Breast epithelium (tissue), 4 donors: Measurements from ENCODE around the gene MSX2. TPM values are rescaled to one million over a fixed set of nuclear protein-coding genes. Genes with fewer than 3 reads are reported as not detected.

ENCODE experiments used
- DNase-seq, 2 donors: peaks; one replicate each; pipeline ENCODE4 v3.0.0-alpha.2; 2019; ENCODE audit warnings: low spot score in 2 of 2
- H3K27ac ChIP-seq, 2 donors: fragments of 200-600 bp; sonication (generic) in 1 of 2; one replicate each; pipeline ENCODE4 v1.5.1; 2016 to 2019; ENCODE audit warnings: mild to moderate bottlenecking in 1 of 2
- H3K27me3 ChIP-seq, 2 donors: fragments of 200-600 bp; sonication (generic) in 1 of 2; one replicate each; pipeline versions ENCODE4 v1.5.1 to v1.6.0; 2017 to 2019; ENCODE audit warnings: control low read depth in 1 of 2, mild to moderate bottlenecking in 1 of 2
- H3K36me3 ChIP-seq: fragments of 200-600 bp; one replicate; pipeline ENCODE4 v1.5.1; 2019
- H3K4me1 ChIP-seq, 2 donors: fragments of 200-600 bp; sonication (generic); one replicate each; pipeline ENCODE4 v1.5.1; 2016 to 2019; ENCODE audit warnings: control low read depth in 1 of 2
- H3K4me3 ChIP-seq, 3 donors: fragments of 200-600 bp; sonication (generic); 1 replicate in 2 of 3; 2 replicates in 1 of 3; pipeline ENCODE4 v1.5.1; 2016 to 2019; ENCODE audit warnings: mild to moderate bottlenecking in 3 of 3, moderate library complexity in 2 of 3
- H3K9me3 ChIP-seq, 2 donors: fragments of 200-600 bp; sonication (generic) in 1 of 2; one replicate each; pipeline ENCODE4 v1.5.1; 2016 to 2019; ENCODE audit warnings: control low read depth in 1 of 2
- CTCF ChIP-seq, 3 donors: fragments of 450-650 bp; IDR thresholded peaks; one replicate each; pipeline ENCODE4 v1.5.1; 2016 to 2017; ENCODE audit warnings: antibody characterized with exemption in 3 of 3, mild to moderate bottlenecking in 3 of 3, moderate library complexity in 3 of 3
- POLR2A ChIP-seq: fragments of 450-650 bp; IDR thresholded peaks from one replicate; pipeline ENCODE4 v1.6.1; 2016; ENCODE audit warnings: antibody characterized with exemption, mild to moderate bottlenecking, moderate library complexity
- POLR2AphosphoS5 ChIP-seq, 3 donors: sonication (generic); formaldehyde crosslinking; IDR thresholded peaks; one replicate each; pipeline ENCODE4 v1.6.1; 2017; ENCODE audit warnings: antibody characterized with exemption in 3 of 3
- intact Hi-C: fragments of 100-400 bp; cut with DNase I; formaldehyde crosslinking; loops from one replicate; pipeline ENCODE4 v1.15.1; 2023; ENCODE audit warnings: low total_unique reads
- total RNA-seq, 3 donors: library from RNA; depleted of rRNA; stranded (reverse); fragments of >200 nt; gene quantifications; one replicate each; pipeline ENCODE4 v1.1.0, GENCODE V29; 2016

MSX2 gene
- total RNA-seq, 3 donors from 2014 or later = 1.6 to 12.7 (median 11.5) TPM

- H3K4me1 ChIP-seq = no peaks in the 10 kb centered on the region
- no peak for DNase-seq
- H3K4me3 ChIP-seq = no peak overlapping the region
- intact Hi-C loops = no loop called here
- H3K27me3 ChIP-seq = no peaks in the 10 kb centered on the region
- TF ChIP-seq POLR2AphosphoS5 (IDR thresholded peaks at IDR 0.05) (no peak), POLR2A (no peak)
- no peaks in the 10 kb centered on the region for H3K36me3 ChIP-seq
- no peak overlapping the region for H3K27ac ChIP-seq
- H3K9me3 ChIP-seq = no peaks in the 10 kb centered on the region
These were observed 50.7 kb downstream of the MSX2 start for GRCh38 chr5:174775081-174775480.

GRCh38 chr5:174777111-174777510 lies 52.7 kb downstream of the MSX2 start:
- Histone ChIP-seq H3K4me1 (no peaks in the 10 kb centered on the region), H3K36me3 (no peaks in the 10 kb centered on the region), H3K4me3 (no peak overlapping the region), H3K27ac (no peak overlapping the region), H3K9me3 (no peaks in the 10 kb centered on the region), H3K27me3 (no peaks in the 10 kb centered on the region)
- no peak for DNase-seq
- TF ChIP-seq POLR2A (no peak), CTCF (IDR thresholded peaks at IDR 0.05) (no peak), POLR2AphosphoS5 (IDR thresholded peaks at IDR 0.05) (no peak)
- intact Hi-C loops = no loop called here

- intact Hi-C loops = no loop called here
- Histone ChIP-seq H3K27ac (no peak overlapping the region), H3K4me1 (no peaks in the 10 kb centered on the region), H3K4me3 (no peak overlapping the region), H3K27me3 (no peaks in the 10 kb centered on the region), H3K36me3 (no peaks in the 10 kb centered on the region), H3K9me3 (no peaks in the 10 kb centered on the region)
- no peak for DNase-seq
- no peak for TF ChIP-seq POLR2A
- TF ChIP-seq POLR2AphosphoS5 (IDR thresholded peaks at IDR 0.05) = no peak
- TF ChIP-seq CTCF (IDR thresholded peaks at IDR 0.05) = no peak
These were observed 53.2 kb downstream of the MSX2 start for GRCh38 chr5:174777583-174777982.
